ENCODE data around the gene FFAR1. TPM values are rescaled to one million over a fixed set of nuclear protein-coding genes. Genes with fewer than 3 reads are reported as not detected.
A peak's percentile ranks its signal among the peaks of the same experiment; 100 is the strongest.

The FFAR1 gene
- polyA plus RNA-seq, 3 donors = 0.04 TPM; not detected in 2

DNA sequence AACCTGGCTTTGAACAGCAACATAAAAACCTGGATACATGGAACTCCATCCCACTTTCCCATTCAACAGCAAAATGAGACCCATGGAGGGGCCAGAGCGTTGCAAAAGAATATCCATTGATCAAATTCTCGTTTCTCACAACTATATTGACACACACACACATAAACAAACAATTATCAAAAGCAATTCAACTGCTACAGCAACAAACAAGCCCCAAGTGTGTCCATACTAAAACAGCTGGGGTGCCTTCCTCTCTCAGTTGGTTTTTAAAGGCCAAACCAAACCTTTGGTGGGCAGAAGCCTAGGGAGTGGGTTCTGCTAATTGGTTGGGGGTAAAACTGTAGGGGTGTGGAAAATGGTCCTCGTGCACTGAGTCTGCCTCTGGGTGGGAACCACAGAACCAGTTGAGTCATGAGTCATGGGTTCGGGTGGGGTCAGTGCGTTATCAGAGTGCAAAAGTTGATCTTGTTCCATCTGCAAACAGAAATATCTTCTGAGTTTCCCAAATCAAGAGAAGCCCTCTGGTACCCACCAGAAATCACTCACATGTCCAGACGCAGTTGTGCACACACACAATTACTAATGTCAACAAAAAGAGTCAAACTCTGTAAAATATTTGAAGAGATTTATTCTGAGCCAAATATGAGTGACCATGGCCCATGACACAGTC is 41.6 kb downstream of the FFAR1 start:
- Mint-ChIP-seq H3K4me3 (peak overlapping the region in 1 of 2 donors; percentile 5), H3K27ac (no peak overlapping the region), H3K27me3 (ENCODE audit: low read depth in 3 of 3) (peaks cover 0 to 3% (median 2%) of the 10 kb centered on the region in 3 donors), H3K36me3 (peaks cover 0 to 2% of the 10 kb centered on the region in 2 donors), H3K9me3 (peaks cover 6 to 29% (median 18%) of the 10 kb centered on the region in 7 donors), H3K4me1 (peaks cover 7% of the 10 kb centered on the region)
- Histone ChIP-seq H3K27me3 (ENCODE audit: control insufficient read depth in 2 of 2, insufficient read depth in 2 of 2, low read length in 2 of 2) (no peaks in the 10 kb centered on the region), H3K4me3 (replicated peaks in 1 of 3; ENCODE audit: low read depth in 2 of 3, low read length in 3 of 3) (no peak overlapping the region), H3K36me3 (replicated peaks in 1 of 2; ENCODE audit: control insufficient read depth in 1 of 2, insufficient read depth in 2 of 2, low read length in 2 of 2) (no peaks in the 10 kb centered on the region), H2AFZ (ENCODE audit: insufficient read depth, low read depth, low read length, poor library complexity, severe bottlenecking) (no peak overlapping the region), H3K79me2 (ENCODE audit: insufficient read depth, low read length) (no peaks in the 10 kb centered on the region), H3K4me2 (replicated peaks; ENCODE audit: extremely low read depth, low read length, poor library complexity, severe bottlenecking) (no peak overlapping the region), H3K27ac (ENCODE audit: low read depth in 1 of 2, low read length in 2 of 2) (no peak overlapping the region), H4K20me1 (ENCODE audit: insufficient read depth, low read length) (no peaks in the 10 kb centered on the region), H3K4me1 (ENCODE audit: control insufficient read depth in 1 of 2, insufficient read depth in 2 of 2, low read length in 2 of 2) (peaks cover 3 to 8% of the 10 kb centered on the region in 2 donors), H3K9me3 (replicated peaks in 1 of 2; ENCODE audit: control insufficient read depth in 1 of 2, insufficient read depth in 1 of 2, low read length in 2 of 2) (peaks cover 10 to 25% of the 10 kb centered on the region in 2 donors), H3K9ac (ENCODE audit: insufficient read depth, low read length, poor library complexity, severe bottlenecking) (no peak overlapping the region)
- intact Hi-C loops (cut with micrococcal nuclease) = no loop called here
- WGBS (ENCODE audit: insufficient coverage) = 96% methylated on average over 4 of the region's 6 CpGs
- DNase-seq = no peak
- TF ChIP-seq, protein P1, sequence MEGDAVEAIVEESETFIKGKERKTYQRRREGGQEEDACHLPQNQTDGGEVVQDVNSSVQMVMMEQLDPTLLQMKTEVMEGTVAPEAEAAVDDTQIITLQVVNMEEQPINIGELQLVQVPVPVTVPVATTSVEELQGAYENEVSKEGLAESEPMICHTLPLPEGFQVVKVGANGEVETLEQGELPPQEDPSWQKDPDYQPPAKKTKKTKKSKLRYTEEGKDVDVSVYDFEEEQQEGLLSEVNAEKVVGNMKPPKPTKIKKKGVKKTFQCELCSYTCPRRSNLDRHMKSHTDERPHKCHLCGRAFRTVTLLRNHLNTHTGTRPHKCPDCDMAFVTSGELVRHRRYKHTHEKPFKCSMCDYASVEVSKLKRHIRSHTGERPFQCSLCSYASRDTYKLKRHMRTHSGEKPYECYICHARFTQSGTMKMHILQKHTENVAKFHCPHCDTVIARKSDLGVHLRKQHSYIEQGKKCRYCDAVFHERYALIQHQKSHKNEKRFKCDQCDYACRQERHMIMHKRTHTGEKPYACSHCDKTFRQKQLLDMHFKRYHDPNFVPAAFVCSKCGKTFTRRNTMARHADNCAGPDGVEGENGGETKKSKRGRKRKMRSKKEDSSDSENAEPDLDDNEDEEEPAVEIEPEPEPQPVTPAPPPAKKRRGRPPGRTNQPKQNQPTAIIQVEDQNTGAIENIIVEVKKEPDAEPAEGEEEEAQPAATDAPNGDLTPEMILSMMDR (IDR thresholded peaks at IDR 0.05) = no peak

GRCh38 chr19:35392742-35393715 is 45.3 kb downstream of the FFAR1 start:
- TF ChIP-seq, protein P1 (IDR thresholded peaks at IDR 0.05) = no peak
- Histone ChIP-seq H3K27ac (ENCODE audit: low read depth in 1 of 2, low read length in 2 of 2) (no peak overlapping the region), H4K20me1 (ENCODE audit: insufficient read depth, low read length) (no peaks in the 10 kb centered on the region), H3K9ac (ENCODE audit: insufficient read depth, low read length, poor library complexity, severe bottlenecking) (no peak overlapping the region), H3K36me3 (replicated peaks in 1 of 2; ENCODE audit: control insufficient read depth in 1 of 2, insufficient read depth in 2 of 2, low read length in 2 of 2) (no peaks in the 10 kb centered on the region), H2AFZ (ENCODE audit: insufficient read depth, low read depth, low read length, poor library complexity, severe bottlenecking) (peak overlapping the region; percentile 27), H3K9me3 (replicated peaks in 1 of 2; ENCODE audit: control insufficient read depth in 1 of 2, insufficient read depth in 1 of 2, low read length in 2 of 2) (peaks cover 0 to under 1% of the 10 kb centered on the region in 2 donors), H3K79me2 (ENCODE audit: insufficient read depth, low read length) (no peaks in the 10 kb centered on the region), H3K4me2 (replicated peaks; ENCODE audit: extremely low read depth, low read length, poor library complexity, severe bottlenecking) (no peak overlapping the region), H3K4me1 (ENCODE audit: control insufficient read depth in 1 of 2, insufficient read depth in 2 of 2, low read length in 2 of 2) (peaks cover 14 to 25% of the 10 kb centered on the region in 2 donors), H3K4me3 (replicated peaks in 1 of 3; ENCODE audit: low read depth in 2 of 3, low read length in 3 of 3) (no peak overlapping the region), H3K27me3 (ENCODE audit: control insufficient read depth in 2 of 2, insufficient read depth in 2 of 2, low read length in 2 of 2) (no peaks in the 10 kb centered on the region)
- peaks cover 0 to 2% (median 1%) of the 10 kb centered on the region in 3 donors for H3K27me3 Mint-ChIP-seq (ENCODE audit: low read depth in 3 of 3)
- no peaks in the 10 kb centered on the region for H3K36me3 Mint-ChIP-seq
- peaks cover 0 to 2% (median 0%) of the 10 kb centered on the region in 7 donors for H3K9me3 Mint-ChIP-seq
- intact Hi-C loops (cut with micrococcal nuclease) = no loop called here
- 49% methylated on average over 5 of the region's 5 CpGs for WGBS (ENCODE audit: insufficient coverage)
- no peak overlapping the region for H3K4me3 Mint-ChIP-seq
- no peak for DNase-seq
- H3K27ac Mint-ChIP-seq = no peak overlapping the region
- H3K4me1 Mint-ChIP-seq = peaks cover 25% of the 10 kb centered on the region
